GM21786 (cell line): Measurements from ENCODE around the gene AURKAIP1.

Experiments
- ATAC-seq: cut with Tn5 transposase; IDR thresholded peaks from one replicate; pipeline ENCODE4 v1.9.1; 2021; ENCODE audit not compliant: unreplicated experiment

The AURKAIP1 gene

GRCh38 chr1:1348420-1349255, 26.4 kb downstream of the AURKAIP1 start:
- peak; percentile 22 for ATAC-seq

GRCh38 chr1:1347663-1348419, 27.2 kb downstream of the AURKAIP1 start:
- ATAC-seq: no peak

GRCh38 chr1:1347026-1347595, 27.9 kb downstream of the AURKAIP1 start:
- ATAC-seq: no peak

GRCh38 chr1:1346501-1346890, 28.5 kb downstream of the AURKAIP1 start:
- ATAC-seq: no peak

GRCh38 chr1:1345860-1346500, 29.0 kb downstream of the AURKAIP1 start:
- no peak for ATAC-seq

GRCh38 chr1:1345384-1345783, 29.6 kb downstream of the AURKAIP1 start:
- ATAC-seq: no peak

- ATAC-seq: no peak
These were observed 30.2 kb downstream of the AURKAIP1 start for GRCh38 chr1:1344655-1345361.

- ATAC-seq: no peak
These were observed 31.1 kb downstream of the AURKAIP1 start for GRCh38 chr1:1343811-1344421.

GRCh38 chr1:1342584-1343115, 32.4 kb downstream of the AURKAIP1 start:
- ATAC-seq: no peak

- no peak for ATAC-seq
These were observed 32.9 kb downstream of the AURKAIP1 start for GRCh38 chr1:1342061-1342562.

GRCh38 chr1:1341549-1342021, 33.4 kb downstream of the AURKAIP1 start:
- no peak for ATAC-seq

GRCh38 chr1:1340791-1341548, 34.0 kb downstream of the AURKAIP1 start:
- no peak for ATAC-seq

- ATAC-seq: no peak
These were observed 34.8 kb downstream of the AURKAIP1 start for GRCh38 chr1:1340185-1340584.

GRCh38 chr1:1338278-1338677, 36.7 kb downstream of the AURKAIP1 start:
- ATAC-seq: no peak

- no peak for ATAC-seq
These were observed 37.2 kb downstream of the AURKAIP1 start for GRCh38 chr1:1337793-1338147.

- ATAC-seq: no peak
These were observed 37.8 kb downstream of the AURKAIP1 start for GRCh38 chr1:1336931-1337792.

- ATAC-seq: no peak
These were observed 38.6 kb downstream of the AURKAIP1 start for GRCh38 chr1:1336446-1336845.

GRCh38 chr1:1335792-1336248, 39.2 kb downstream of the AURKAIP1 start:
- no peak for ATAC-seq
